Stimulated activated CD8-positive, alpha-beta memory T cell treated with anti-CD3 and anti-CD28 coated beads, Interleukin-7, amount 100 ng/mL, for 48 hours (primary cell): ENCODE results near the gene SEMA5A.

Experiments
- DNase-seq, 2 donors: peaks; one replicate each; pipeline ENCODE4 v3.0.0-alpha.2; 2020; ENCODE audit warnings: low read depth in 1 of 2; ENCODE audit errors: extremely low read depth in 1 of 2

Gene SEMA5A

DNA sequence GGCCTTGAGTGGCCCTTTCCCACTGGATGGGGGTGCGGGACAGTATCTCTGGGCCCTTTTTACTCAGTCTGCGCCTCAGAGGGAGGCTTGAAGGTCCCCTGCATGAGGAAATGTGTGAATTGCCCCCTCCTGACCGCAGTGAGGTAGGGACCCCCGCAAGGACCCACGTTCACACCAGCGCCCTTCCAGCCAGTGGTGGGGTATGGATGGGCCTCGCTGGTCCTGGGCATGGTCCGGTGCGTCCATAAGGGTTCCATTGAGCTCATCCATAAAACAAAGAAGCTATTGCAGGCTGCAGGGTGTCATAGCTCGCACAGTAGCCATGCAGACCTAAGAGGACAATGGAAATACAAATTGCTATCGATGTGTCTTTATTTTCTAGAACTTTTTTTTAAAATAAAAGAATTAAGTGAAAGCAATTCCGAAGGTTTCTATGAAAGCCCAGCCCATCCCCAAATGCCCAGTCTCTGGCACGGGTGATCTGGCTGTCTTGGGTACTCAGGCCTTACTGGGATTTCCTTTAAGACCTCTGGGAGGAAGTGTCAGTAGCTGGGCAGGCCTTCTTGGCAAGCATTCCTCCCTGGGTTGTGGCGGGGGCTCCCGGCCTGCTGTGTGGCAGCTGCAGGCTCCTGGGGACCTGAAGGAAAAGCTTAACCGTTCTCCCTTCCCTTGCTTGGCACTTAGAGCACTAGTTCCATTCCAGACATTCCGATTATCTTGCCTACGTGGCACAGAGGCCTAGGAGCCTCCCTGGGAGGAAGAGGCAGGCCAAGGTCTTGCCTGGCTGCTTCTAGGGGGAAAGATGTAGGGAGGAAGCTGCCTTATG, 1.5 kb upstream of the SEMA5A start:
- no peak for DNase-seq

GRCh38 chr5:9545136-9545991, 511 bp downstream of the SEMA5A start:
- no peak for DNase-seq

GRCh38 chr5:9544502-9545135, 1.3 kb downstream of the SEMA5A start:
- DNase-seq, result peak in 1 of 2 donors; percentile 32

- no peak for DNase-seq
Observed at GRCh38 chr5:9544056-9544455, 1.8 kb downstream of the SEMA5A start.

- DNase-seq, result no peak
Observed at GRCh38 chr5:9543311-9543920, 2.5 kb downstream of the SEMA5A start.

- DNase-seq, result no peak
Observed at GRCh38 chr5:9540791-9541190, 5.1 kb downstream of the SEMA5A start.

GRCh38 chr5:9538504-9538903, 7.4 kb downstream of the SEMA5A start:
- no peak for DNase-seq

- DNase-seq, result no peak
Observed at GRCh38 chr5:9537223-9538141, 8.4 kb downstream of the SEMA5A start.

DNA sequence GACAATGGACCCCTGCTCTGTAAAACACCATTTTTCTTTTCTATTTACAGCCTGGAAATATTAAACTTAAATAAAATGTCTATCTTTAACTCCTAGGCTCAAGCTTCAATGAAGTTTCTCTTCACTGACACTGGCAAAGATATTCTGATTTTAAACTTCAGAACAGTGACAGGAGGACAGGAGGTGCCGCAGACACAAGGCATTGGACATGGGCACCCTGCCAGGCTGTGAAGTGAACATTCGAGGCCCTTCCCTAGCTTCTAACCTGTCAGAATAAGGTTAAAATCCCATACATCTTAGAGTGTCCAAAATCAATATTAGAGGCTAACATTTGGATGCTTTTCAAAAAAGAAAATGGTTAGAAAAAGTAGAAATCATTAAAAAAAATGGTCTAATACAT, 9.2 kb downstream of the SEMA5A start:
- DNase-seq, result no peak

DNA sequence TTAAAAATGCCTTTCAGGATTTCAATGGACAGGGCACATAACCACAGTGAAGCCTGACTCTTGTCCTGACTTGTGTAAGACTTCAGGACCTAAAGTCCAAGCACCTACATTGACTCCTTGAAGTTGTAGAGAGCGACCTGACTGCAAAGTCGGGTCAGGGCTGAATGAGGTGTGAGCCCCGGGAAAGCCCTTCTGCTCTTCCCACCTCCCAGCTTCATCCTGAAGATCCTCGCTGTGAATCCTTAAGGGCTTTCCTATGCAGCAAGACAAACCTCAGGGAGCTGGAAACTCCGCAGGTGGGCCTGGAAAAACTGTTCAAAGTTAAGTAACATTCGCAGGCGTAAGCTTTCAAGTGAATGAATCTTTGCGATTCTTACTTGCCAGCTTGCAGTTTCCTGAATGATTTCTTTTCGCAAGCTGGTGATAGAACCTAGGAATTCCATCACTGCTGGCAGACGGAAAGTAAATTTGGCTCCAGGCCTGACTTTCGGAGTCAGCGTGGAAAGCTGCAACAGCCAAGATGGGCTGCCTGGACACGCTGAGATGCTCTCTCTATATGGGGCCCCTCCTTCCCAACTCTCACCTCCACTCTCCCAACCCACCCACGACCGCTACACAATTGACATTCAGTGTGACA, 10.9 kb downstream of the SEMA5A start:
- DNase-seq, result no peak

DNA sequence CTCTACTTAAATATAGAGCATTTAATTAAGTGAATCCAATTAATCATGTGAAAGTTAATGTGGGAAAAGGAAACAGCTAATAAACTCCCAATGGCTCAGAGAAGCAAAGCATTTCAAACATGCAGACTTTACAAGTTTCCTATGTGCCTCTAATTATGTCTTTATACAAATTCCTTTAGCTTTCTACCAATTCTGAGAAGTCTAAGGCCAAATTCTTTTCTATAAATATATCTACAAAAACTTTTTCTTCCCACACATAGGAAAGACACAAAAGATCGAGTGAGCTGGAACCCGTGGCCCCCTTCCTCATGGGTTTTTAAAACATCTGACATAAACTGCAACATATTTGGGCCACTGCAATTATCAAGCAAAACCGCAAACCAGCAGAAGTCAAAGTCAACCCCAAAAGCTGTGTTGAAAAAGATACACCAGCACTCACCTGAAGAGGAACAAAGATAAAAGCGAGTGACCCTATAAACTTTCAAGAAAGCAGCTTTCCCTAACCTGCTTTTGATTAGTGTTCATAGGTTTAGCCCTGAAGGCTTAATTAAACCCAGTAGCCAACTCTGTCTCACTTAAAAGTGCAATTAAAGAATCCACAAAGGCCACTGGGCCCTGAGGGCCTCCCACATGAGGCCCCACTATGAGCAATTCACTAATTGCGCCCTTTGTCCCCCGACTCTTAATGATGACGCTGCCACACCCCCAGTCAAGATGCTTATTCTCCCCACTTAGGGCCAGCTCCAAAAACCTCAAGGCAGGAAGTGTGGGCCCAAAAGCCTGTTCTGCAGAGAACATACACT, 12.1 kb downstream of the SEMA5A start:
- no peak for DNase-seq

DNA sequence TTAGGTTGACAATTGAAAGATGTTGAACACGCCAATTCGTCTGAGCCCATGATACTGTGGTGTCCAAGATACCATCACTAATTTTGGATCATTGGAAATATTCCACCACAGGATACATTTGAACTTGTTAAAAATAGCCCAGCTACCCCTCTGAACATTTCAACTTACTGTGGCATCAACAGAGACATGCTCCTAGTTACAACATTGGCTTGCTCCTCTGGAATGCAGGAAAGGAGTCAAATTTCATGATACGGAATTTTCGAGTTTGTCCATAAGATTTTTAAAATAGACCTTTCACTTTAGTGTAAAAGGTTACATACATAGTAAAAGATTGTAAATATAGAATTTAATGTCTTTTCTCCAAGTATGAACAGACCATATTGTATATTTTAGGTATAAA, 12.8 kb downstream of the SEMA5A start:
- DNase-seq, result no peak

- no peak for DNase-seq
Observed at GRCh38 chr5:9529513-9529912, 16.4 kb downstream of the SEMA5A start.

DNA sequence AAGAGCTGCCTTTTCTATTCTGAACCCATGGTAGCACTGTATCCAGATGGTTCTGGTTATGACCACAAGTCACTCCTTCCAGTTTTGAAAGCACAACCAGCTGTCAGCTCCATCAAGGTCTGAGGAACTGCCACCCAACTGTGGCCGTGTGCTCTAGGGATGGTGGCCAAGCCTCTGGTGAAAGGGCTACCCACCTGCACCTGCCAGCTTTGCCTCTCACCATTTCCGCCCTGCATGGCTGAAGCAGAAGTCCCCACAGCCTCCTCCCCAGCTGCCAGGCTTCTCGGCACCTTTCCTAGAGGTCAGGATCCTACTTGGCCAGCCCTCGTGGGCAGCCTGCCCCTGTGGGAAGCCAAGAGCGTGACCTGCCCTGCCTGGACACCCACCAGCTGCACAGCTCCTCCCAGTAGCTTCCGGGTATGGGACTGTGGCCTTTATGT, 16.8 kb downstream of the SEMA5A start:
- no peak for DNase-seq

DNA sequence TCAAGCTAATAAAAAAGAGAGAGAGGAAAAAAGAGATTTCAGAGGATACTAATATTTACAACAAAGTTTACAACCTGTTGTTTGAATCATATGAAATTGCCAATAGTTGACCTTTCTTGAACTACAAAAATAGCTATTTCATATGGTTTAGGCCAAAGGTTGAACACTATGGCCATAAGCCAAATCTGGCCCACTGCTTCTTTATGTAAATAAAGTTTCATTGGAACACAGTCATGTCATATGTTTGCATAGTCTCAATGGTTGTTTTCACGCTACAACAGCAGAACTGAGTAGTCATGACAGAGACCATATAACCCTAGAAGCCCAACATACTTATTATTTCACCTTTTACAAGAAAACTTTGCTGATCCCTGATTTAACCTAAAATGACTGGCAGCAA, 20.9 kb downstream of the SEMA5A start:
- DNase-seq, result no peak

DNA sequence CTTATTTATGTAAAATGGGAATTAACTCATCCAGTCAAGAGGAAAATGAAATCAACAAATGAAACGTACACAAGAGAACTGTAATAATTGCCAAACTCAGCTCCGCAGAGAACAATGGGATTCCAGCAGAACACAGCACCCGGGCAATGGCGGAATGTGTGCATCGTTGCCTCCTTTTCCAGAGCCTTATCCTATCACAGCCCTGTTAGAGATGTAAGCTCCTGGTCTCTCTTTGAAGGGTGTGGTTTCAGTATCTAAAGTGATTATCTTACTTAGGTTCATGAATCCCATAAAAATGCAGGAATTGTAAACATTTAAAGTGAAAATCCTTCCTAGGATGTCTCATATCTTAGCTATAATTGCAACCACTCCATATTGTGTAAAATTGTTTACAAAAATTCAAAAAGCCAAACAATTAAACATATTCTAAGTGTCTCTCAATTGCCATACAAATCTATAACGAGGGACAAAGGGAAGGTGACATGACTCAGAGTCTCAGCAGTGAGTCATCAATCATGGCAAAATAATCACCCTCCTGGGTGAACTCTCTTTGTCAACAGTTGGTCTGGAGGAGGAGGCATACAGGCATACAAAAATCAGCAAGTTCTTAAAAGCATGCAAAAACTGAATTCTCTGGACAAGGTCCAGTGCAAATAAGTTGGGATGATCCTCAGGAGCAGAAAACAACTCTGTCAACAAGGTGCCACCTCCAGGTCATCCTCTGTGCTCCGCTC, 22.6 kb downstream of the SEMA5A start:
- DNase-seq, result no peak

DNA sequence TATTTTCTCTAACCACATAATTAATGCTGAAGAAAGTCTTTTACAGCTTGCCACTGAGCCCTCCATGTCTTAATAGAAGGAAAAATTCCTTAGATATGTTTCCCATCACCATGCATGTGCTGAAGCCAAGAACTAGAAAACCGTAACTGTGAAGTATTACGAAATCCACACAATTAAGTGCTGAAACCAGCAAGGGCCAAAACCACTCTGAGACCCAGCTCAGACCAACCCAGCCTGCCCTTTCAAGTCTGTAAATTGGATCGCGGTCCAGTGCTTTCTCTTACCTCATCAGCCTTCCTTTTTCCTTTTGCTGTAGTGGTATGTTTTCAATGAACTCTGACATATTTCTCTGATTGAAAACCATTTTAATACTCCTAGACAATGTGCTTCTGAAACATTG, 26.3 kb downstream of the SEMA5A start:
- DNase-seq, result no peak

- no peak for DNase-seq
Observed at GRCh38 chr5:9516591-9516990, 29.3 kb downstream of the SEMA5A start.
